HepG2 (cell line): ENCODE results near the gene P4HTM. TPM values are rescaled to one million over a fixed set of nuclear protein-coding genes. Genes with fewer than 3 reads are reported as not detected.

Experiments
- CHD2 ChIP-seq: IDR thresholded peaks from 2 replicates; pipeline ENCODE4 v1.6.1; 2011; ENCODE audit warnings: low read depth, low read length, improper control_type of control experiment
- E2F1 ChIP-seq: sonication (generic); formaldehyde crosslinking; IDR thresholded peaks from 2 replicates; pipeline ENCODE4 v1.5.0; 2020; ENCODE audit warnings: missing genetic modification reagents
- EZH2 ChIP-seq: conservative IDR thresholded peaks from 2 replicates; pipeline ENCODE4 v1.6.1; 2012; ENCODE audit warnings: mild to moderate bottlenecking, low read depth, low read length, moderate library complexity
- HNF1B ChIP-seq: sonication (generic); formaldehyde crosslinking; IDR thresholded peaks from 2 replicates; pipeline ENCODE4 v1.5.1; 2020; ENCODE audit warnings: mild to moderate bottlenecking, moderate library complexity, missing genetic modification reagents
- HNRNPK ChIP-seq: fragments of 200-400 bp; formaldehyde crosslinking; IDR thresholded peaks from 2 replicates; pipeline ENCODE4 v1.6.1; 2018; ENCODE audit warnings: low read length, low read depth, moderate library complexity, mild to moderate bottlenecking; ENCODE audit not compliant: poor library complexity, severe bottlenecking
- HOXA3 ChIP-seq: sonication (generic); formaldehyde crosslinking; IDR thresholded peaks from 2 replicates; pipeline ENCODE4 v1.5.0; 2020; ENCODE audit warnings: missing genetic modification reagents
- KAT2B ChIP-seq: fragments of 150-350 bp; IDR thresholded peaks from 2 replicates; pipeline ENCODE4 v1.6.1; 2014; ENCODE audit warnings: low read depth, low read length, borderline replicate concordance
- LRRFIP1 ChIP-seq: sonication (generic); formaldehyde crosslinking; conservative IDR thresholded peaks from 2 replicates; pipeline ENCODE4 v1.4.0; 2020; ENCODE audit warnings: missing genetic modification reagents
- NAIF1 ChIP-seq: sonication (generic); formaldehyde crosslinking; IDR thresholded peaks from 2 replicates; pipeline ENCODE4 v1.5.0; 2020; ENCODE audit warnings: mild to moderate bottlenecking, missing genetic modification reagents, borderline replicate concordance
- NR2C2 ChIP-seq: sonication (generic); formaldehyde crosslinking; IDR thresholded peaks from 2 replicates; pipeline ENCODE4 v1.4.0; 2020; ENCODE audit warnings: missing genetic modification reagents, mild to moderate bottlenecking, moderate library complexity, borderline replicate concordance
- ONECUT2 ChIP-seq: sonication (generic); formaldehyde crosslinking; IDR thresholded peaks from 2 replicates; pipeline ENCODE4 v1.4.0; 2020; ENCODE audit warnings: missing genetic modification reagents
- RBFOX2 ChIP-seq: fragments of 200-400 bp; formaldehyde crosslinking; IDR thresholded peaks from 2 replicates; pipeline ENCODE4 v1.6.1; 2017; ENCODE audit warnings: low read depth, mild to moderate bottlenecking, low read length
- TBX2 ChIP-seq: sonication (generic); formaldehyde crosslinking; IDR thresholded peaks from 2 replicates; pipeline ENCODE4 v1.5.0; 2020; ENCODE audit warnings: missing genetic modification reagents, mild to moderate bottlenecking, borderline replicate concordance
- THAP9 ChIP-seq: sonication (generic); formaldehyde crosslinking; IDR thresholded peaks from 2 replicates; pipeline ENCODE4; 2020; ENCODE audit warnings: missing genetic modification reagents, mild to moderate bottlenecking, borderline replicate concordance
- ZMAT5 ChIP-seq: sonication (generic); formaldehyde crosslinking; IDR thresholded peaks from 2 replicates; pipeline ENCODE4 v1.5.0; 2020; ENCODE audit warnings: mild to moderate bottlenecking, low read depth, missing genetic modification reagents, borderline replicate concordance
- ZNF362 ChIP-seq: sonication (generic); formaldehyde crosslinking; IDR thresholded peaks from 2 replicates; pipeline ENCODE4 v1.4.0; 2020; ENCODE audit warnings: missing genetic modification reagents, mild to moderate bottlenecking, borderline replicate concordance
- ZNF740 ChIP-seq: sonication (generic); formaldehyde crosslinking; IDR thresholded peaks from 2 replicates; pipeline ENCODE4 v1.4.0; 2020; ENCODE audit warnings: missing genetic modification reagents
- ZSCAN21 ChIP-seq: sonication (generic); formaldehyde crosslinking; IDR thresholded peaks from 2 replicates; pipeline ENCODE4 v1.8.0; 2022; ENCODE audit warnings: mild to moderate bottlenecking, missing genetic modification reagents, moderate library complexity, borderline replicate concordance
- polyA plus RNA-seq, 8 experiments: library from polyadenylated mRNA; depleted of rRNA in 3 of 8; stranded (reverse) in 7 of 8; unstranded in 1 of 8; fragments of >200 nt; fragmentation: Illumina TruSeq in 4 of 8; extraction: Trizol in 4 of 8; gene quantifications; 2 replicates each; pipeline versions ENCODE4 v1.2.1 to v1.2.3, GENCODE V29; 2011 to 2016; ENCODE audit warnings: low read depth in 4 of 8, missing spikeins in 1 of 8, mixed read lengths in 1 of 8; ENCODE audit not compliant: insufficient read depth in 1 of 8
- total RNA-seq, 5 experiments: library from RNA; depleted of rRNA; stranded (reverse); fragments of >200 nt; fragmentation: Illumina TruSeq; extraction: Trizol; gene quantifications; 2 replicates each; pipeline ENCODE4 v1.2.3, GENCODE V29; 2016; ENCODE audit warnings: low read depth in 1 of 5

P4HTM gene
- total and polyA plus RNA-seq, 2 of the 13 experiments (the other 11 are each of a cell fraction or from before 2014, with no cell fraction given): 0.01 TPM; not detected in 1

GRCh38 chr3:49021213-49021812, 31.3 kb downstream of the P4HTM start (continued):
- no peak for TF ChIP-seq THAP9 (CRISPR knock-in tag)
- TF ChIP-seq HNF1B (CRISPR knock-in tag): no peak; the same call in 1 of the 2 replicates
- TF ChIP-seq NAIF1: no peak
- no peak for TF ChIP-seq ZNF740
- TF ChIP-seq NR2C2 (CRISPR knock-in tag): no peak; the same call in 1 of the 2 replicates
- 0 out of 2 replicates have a peak, but pooled peaks have one; percentile 22 for TF ChIP-seq ZSCAN21 (CRISPR knock-in tag)
- peak; percentile 55; the same call in 1 of the 2 replicates for TF ChIP-seq ONECUT2
- no peak for TF ChIP-seq LRRFIP1 (CRISPR knock-in tag)
- TF ChIP-seq EZH2: no peak
- TF ChIP-seq HNRNPK: no peak
- peak; percentile 73 for TF ChIP-seq RBFOX2
- no peak for TF ChIP-seq KAT2B
- TF ChIP-seq HOXA3: no peak
- peak; percentile 90 for TF ChIP-seq E2F1 (CRISPR knock-in tag)
- no peak; the same call in 1 of the 2 replicates for TF ChIP-seq ZMAT5 (CRISPR knock-in tag)
- TF ChIP-seq CHD2: no peak; the same call in 1 of the 2 replicates
- peak; percentile 62; the same call in 1 of the 2 replicates for TF ChIP-seq TBX2 (CRISPR knock-in tag)
- TF ChIP-seq ZNF362: peak; percentile 32; the same call in 1 of the 2 replicates
